B cell (primary cell): ENCODE data around the gene MICU2.
"Not testable (repeated sequence)": the region's sequence is repeated elsewhere in the genome, so short reads cannot be mapped to it uniquely, and the experiment has no call there.

Source experiments
- EZH2 ChIP-seq: IDR thresholded peaks from 2 replicates; pipeline ENCODE4 v1.6.1; 2012; ENCODE audit warnings: borderline replicate concordance, low read depth, mild to moderate bottlenecking, moderate library complexity, low read length; ENCODE audit not compliant: insufficient read depth, poor library complexity, severe bottlenecking
- TF ChIP-seq, protein P1 (sequence below): fragments of 200-600 bp; IDR thresholded peaks from one replicate; pipeline ENCODE4 v1.8.0; 2022; ENCODE audit warnings: antibody characterized with exemption, mild to moderate bottlenecking

DNA sequence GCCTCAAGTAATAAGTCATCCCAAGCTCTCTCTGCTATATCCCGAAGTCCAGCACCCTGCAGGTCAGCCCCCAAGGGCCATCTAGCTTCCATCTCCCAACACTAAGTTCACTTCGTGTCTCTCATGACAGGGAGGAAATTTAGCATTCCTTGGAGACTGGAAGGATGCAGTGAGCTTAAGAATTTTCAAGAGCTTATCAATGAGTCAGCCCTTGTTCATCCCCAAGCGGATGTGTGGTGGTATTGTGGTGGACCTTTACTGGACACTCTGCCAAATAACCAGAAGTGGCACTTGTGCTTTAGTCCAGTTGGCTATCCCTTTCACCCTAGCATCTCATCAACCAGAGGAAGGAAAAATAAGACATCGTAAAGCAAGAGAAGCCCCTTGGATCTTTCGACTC lies 15.6 kb downstream of the MICU2 start:
- TF ChIP-seq, protein P1, sequence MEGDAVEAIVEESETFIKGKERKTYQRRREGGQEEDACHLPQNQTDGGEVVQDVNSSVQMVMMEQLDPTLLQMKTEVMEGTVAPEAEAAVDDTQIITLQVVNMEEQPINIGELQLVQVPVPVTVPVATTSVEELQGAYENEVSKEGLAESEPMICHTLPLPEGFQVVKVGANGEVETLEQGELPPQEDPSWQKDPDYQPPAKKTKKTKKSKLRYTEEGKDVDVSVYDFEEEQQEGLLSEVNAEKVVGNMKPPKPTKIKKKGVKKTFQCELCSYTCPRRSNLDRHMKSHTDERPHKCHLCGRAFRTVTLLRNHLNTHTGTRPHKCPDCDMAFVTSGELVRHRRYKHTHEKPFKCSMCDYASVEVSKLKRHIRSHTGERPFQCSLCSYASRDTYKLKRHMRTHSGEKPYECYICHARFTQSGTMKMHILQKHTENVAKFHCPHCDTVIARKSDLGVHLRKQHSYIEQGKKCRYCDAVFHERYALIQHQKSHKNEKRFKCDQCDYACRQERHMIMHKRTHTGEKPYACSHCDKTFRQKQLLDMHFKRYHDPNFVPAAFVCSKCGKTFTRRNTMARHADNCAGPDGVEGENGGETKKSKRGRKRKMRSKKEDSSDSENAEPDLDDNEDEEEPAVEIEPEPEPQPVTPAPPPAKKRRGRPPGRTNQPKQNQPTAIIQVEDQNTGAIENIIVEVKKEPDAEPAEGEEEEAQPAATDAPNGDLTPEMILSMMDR: not testable (repeated sequence)
- TF ChIP-seq EZH2: not testable (repeated sequence)
